HG03520 (cell line): ENCODE results near the gene SQOR.

Experiments used
- ATAC-seq: cut with Tn5 transposase; IDR thresholded peaks from one replicate; pipeline ENCODE4 v1.9.1; 2021; ENCODE audit warnings: mild to moderate bottlenecking, moderate library complexity; ENCODE audit not compliant: unreplicated experiment

Gene SQOR

GRCh38 chr15:45704329-45705249 is 69.8 kb downstream of the SQOR start:
- ATAC-seq: no peak

- peak; percentile 68 for ATAC-seq
These were observed 71.0 kb downstream of the SQOR start for GRCh38 chr15:45705510-45706473.

GRCh38 chr15:45710657-45711056 is 75.8 kb downstream of the SQOR start:
- no peak for ATAC-seq

- ATAC-seq: peak; percentile 65
These were observed 80.0 kb downstream of the SQOR start for GRCh38 chr15:45714590-45715488.

GRCh38 chr15:45715528-45715927 is 80.7 kb downstream of the SQOR start:
- ATAC-seq: no peak

- no peak for ATAC-seq
These were observed 84.7 kb downstream of the SQOR start for GRCh38 chr15:45719490-45719889.

- ATAC-seq: no peak
These were observed 85.4 kb downstream of the SQOR start for GRCh38 chr15:45720183-45720582.

GRCh38 chr15:45728641-45729040 is 93.8 kb downstream of the SQOR start:
- no peak for ATAC-seq

GRCh38 chr15:45729141-45729540 is 94.3 kb downstream of the SQOR start:
- no peak for ATAC-seq

GRCh38 chr15:45731343-45731742 is 96.5 kb downstream of the SQOR start:
- no peak for ATAC-seq

- no peak for ATAC-seq
These were observed 97.8 kb downstream of the SQOR start for GRCh38 chr15:45732662-45733061.

GRCh38 chr15:45734260-45734711 is 99.5 kb downstream of the SQOR start:
- no peak for ATAC-seq
